HG03066 (cell line): ENCODE measurements around the gene CDH1.
"Not testable (repeated sequence)": the region's sequence is repeated elsewhere in the genome, so short reads cannot be mapped to it uniquely, and the experiment has no call there.

Experiments
- ATAC-seq: cut with Tn5 transposase; IDR thresholded peaks from one replicate; pipeline ENCODE4 v1.9.1; 2021; ENCODE audit warnings: low read depth; ENCODE audit not compliant: unreplicated experiment

CDH1 gene

GRCh38 chr16:68786685-68787418 lies 49.8 kb downstream of the CDH1 start:
- ATAC-seq: no peak

- not testable (repeated sequence) for ATAC-seq
Measured at GRCh38 chr16:68787419-68787807, 50.3 kb downstream of the CDH1 start.

- no peak for ATAC-seq
Measured at GRCh38 chr16:68790130-68790761, 53.2 kb downstream of the CDH1 start.

- ATAC-seq: no peak
Measured at GRCh38 chr16:68790944-68791343, 53.9 kb downstream of the CDH1 start.

GRCh38 chr16:68792465-68793324 lies 55.6 kb downstream of the CDH1 start:
- no peak for ATAC-seq

GRCh38 chr16:68793401-68793857 lies 56.3 kb downstream of the CDH1 start:
- ATAC-seq: no peak

GRCh38 chr16:68798398-68798797 lies 61.3 kb downstream of the CDH1 start:
- ATAC-seq: no peak

- ATAC-seq: peak; percentile 66
Measured at GRCh38 chr16:68800257-68800875, 63.3 kb downstream of the CDH1 start.

- ATAC-seq: no peak
Measured at GRCh38 chr16:68802190-68802589, 65.1 kb downstream of the CDH1 start.

- ATAC-seq: no peak
Measured at GRCh38 chr16:68806422-68806821, 69.3 kb downstream of the CDH1 start.

- ATAC-seq: no peak
Measured at GRCh38 chr16:68806981-68807380, 69.9 kb downstream of the CDH1 start.

GRCh38 chr16:68814516-68814915 lies 77.4 kb downstream of the CDH1 start:
- ATAC-seq: no peak

- no peak for ATAC-seq
Measured at GRCh38 chr16:68823401-68824135, 86.5 kb downstream of the CDH1 start.

GRCh38 chr16:68825427-68825826 lies 88.3 kb downstream of the CDH1 start:
- ATAC-seq: no peak

GRCh38 chr16:68826652-68827051 lies 89.6 kb downstream of the CDH1 start:
- ATAC-seq: no peak

GRCh38 chr16:68833251-68833650 lies 96.2 kb downstream of the CDH1 start:
- ATAC-seq: no peak

- no peak for ATAC-seq
Measured at GRCh38 chr16:68834550-68834949, 97.5 kb downstream of the CDH1 start.

- ATAC-seq: no peak
Measured at GRCh38 chr16:68835970-68836369, 98.9 kb downstream of the CDH1 start.

GRCh38 chr16:68839831-68840230 lies 102.7 kb downstream of the CDH1 start:
- ATAC-seq: no peak

GRCh38 chr16:68842964-68843481 lies 105.9 kb downstream of the CDH1 start:
- not testable (repeated sequence) for ATAC-seq
